ENCODE results near the gene PSMD8. TPM values are rescaled to one million over a fixed set of nuclear protein-coding genes. Genes with fewer than 3 reads are reported as not detected.

Gene PSMD8
- total RNA-seq, 1 donor from 2014 or later = 215 TPM

DNA sequence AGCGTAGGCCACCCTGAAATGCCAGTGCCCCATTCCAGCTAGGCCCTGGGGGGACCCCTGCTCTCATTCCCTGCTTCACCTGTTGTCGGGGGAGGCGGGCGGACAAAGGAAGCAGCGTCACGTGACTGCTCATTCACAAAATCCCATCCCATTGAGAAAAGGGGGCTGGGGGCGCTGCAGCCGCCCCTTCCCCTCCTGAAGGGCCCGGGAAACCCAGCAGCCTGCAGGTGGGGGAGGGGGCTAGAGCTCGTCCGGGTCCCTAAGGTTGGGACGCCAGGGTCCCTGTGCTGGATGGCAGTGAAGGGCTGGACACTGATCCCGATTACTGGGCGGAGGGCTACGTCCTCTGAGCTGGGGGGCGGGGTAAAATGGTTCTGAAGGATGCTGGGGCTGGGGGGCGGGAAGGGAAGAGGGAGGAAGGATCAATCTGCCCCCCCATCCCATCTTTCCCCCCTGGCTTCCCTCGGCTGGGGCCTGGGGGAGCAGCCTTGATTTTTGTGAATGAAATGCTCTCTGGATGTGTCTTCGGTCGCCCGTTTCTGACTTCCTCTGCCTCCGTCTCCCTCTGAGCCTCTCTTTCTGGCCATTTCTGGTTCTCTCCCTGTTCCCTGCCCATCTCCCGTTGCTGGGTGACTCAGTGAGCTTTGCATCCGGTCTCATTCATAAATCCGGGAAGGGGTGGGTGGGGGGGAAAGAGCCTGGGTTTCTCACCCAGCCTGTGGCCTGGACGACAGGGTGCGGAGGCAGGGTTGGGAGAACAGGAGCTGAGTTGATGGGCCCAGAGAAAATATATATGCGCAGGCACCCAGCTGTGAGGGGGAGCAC lies 14.9 kb downstream of the PSMD8 start:
- no peaks in the 10 kb centered on the region for H3K27me3 ChIP-seq (ENCODE audit: insufficient read depth, low read length)
- peaks cover 29% of the 10 kb centered on the region for H3K4me1 ChIP-seq (ENCODE audit: insufficient read depth, low read length)
- Mint-ChIP-seq H3K36me3 (ENCODE audit: low read depth, unreplicated experiment) (peaks cover 18% of the 10 kb centered on the region), H3K27me3 (ENCODE audit: low read depth, unreplicated experiment) (peaks cover 2% of the 10 kb centered on the region), H3K4me3 (ENCODE audit: unreplicated experiment) (peak overlapping the region; percentile 92), H3K27ac (ENCODE audit: unreplicated experiment) (peak overlapping the region; percentile 83), H3K9me3 (ENCODE audit: unreplicated experiment) (peaks cover 3% of the 10 kb centered on the region), H3K4me1 (ENCODE audit: low read depth, unreplicated experiment) (peaks cover 15% of the 10 kb centered on the region)
- peaks cover 14% of the 10 kb centered on the region for H3K36me3 ChIP-seq (ENCODE audit: insufficient read depth, low read length)
- peaks cover 24% of the 10 kb centered on the region for H3K79me2 ChIP-seq (ENCODE audit: insufficient read depth, low read length)
- FAIRE-seq (no peak), DNase-seq (ENCODE audit: low read depth) (peak; percentile 74)
- peak overlapping the region; percentile 51 for H2AFZ ChIP-seq (ENCODE audit: low read depth, low read length)
- TF ChIP-seq, protein P1, sequence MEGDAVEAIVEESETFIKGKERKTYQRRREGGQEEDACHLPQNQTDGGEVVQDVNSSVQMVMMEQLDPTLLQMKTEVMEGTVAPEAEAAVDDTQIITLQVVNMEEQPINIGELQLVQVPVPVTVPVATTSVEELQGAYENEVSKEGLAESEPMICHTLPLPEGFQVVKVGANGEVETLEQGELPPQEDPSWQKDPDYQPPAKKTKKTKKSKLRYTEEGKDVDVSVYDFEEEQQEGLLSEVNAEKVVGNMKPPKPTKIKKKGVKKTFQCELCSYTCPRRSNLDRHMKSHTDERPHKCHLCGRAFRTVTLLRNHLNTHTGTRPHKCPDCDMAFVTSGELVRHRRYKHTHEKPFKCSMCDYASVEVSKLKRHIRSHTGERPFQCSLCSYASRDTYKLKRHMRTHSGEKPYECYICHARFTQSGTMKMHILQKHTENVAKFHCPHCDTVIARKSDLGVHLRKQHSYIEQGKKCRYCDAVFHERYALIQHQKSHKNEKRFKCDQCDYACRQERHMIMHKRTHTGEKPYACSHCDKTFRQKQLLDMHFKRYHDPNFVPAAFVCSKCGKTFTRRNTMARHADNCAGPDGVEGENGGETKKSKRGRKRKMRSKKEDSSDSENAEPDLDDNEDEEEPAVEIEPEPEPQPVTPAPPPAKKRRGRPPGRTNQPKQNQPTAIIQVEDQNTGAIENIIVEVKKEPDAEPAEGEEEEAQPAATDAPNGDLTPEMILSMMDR (IDR thresholded peaks at IDR 0.05; ENCODE audit: insufficient read depth, low read depth, low read length) = no peak
- H4K20me1 ChIP-seq (ENCODE audit: insufficient read depth, low read length) = peaks cover 32% of the 10 kb centered on the region
- H3K27ac ChIP-seq (ENCODE audit: low read depth, low read length) = peak overlapping the region; percentile 84
- no peaks in the 10 kb centered on the region for H3K9me3 ChIP-seq (ENCODE audit: insufficient read depth, low read depth, low read length)
- H3K4me2 ChIP-seq (ENCODE audit: low read length) = peak overlapping the region; percentile 97
- H3K4me3 ChIP-seq (ENCODE audit: insufficient read depth, low read depth, low read length) = peak overlapping the region; percentile 89
- peak overlapping the region; percentile 90 for H3K9ac ChIP-seq (ENCODE audit: low read length)

GRCh38 chr19:38389957-38390924 lies 15.9 kb downstream of the PSMD8 start:
- Histone ChIP-seq H3K79me2 (ENCODE audit: insufficient read depth, low read length) (peaks cover 24% of the 10 kb centered on the region), H3K4me3 (ENCODE audit: insufficient read depth, low read depth, low read length) (peak overlapping the region; percentile 89), H3K27ac (ENCODE audit: low read depth, low read length) (peak overlapping the region; percentile 54), H3K27me3 (ENCODE audit: insufficient read depth, low read length) (no peaks in the 10 kb centered on the region), H4K20me1 (ENCODE audit: insufficient read depth, low read length) (peaks cover 29% of the 10 kb centered on the region), H3K4me1 (ENCODE audit: insufficient read depth, low read length) (peaks cover 29% of the 10 kb centered on the region), H2AFZ (ENCODE audit: low read depth, low read length) (peak overlapping the region; percentile 30), H3K9me3 (ENCODE audit: insufficient read depth, low read depth, low read length) (no peaks in the 10 kb centered on the region), H3K36me3 (ENCODE audit: insufficient read depth, low read length) (peaks cover 14% of the 10 kb centered on the region), H3K4me2 (ENCODE audit: low read length) (peak overlapping the region; percentile 97), H3K9ac (ENCODE audit: low read length) (peak overlapping the region; percentile 90)
- peaks cover 20% of the 10 kb centered on the region for H3K36me3 Mint-ChIP-seq (ENCODE audit: low read depth, unreplicated experiment)
- H3K27ac Mint-ChIP-seq (ENCODE audit: unreplicated experiment) = peak overlapping the region; percentile 93
- TF ChIP-seq, protein P1 (IDR thresholded peaks at IDR 0.05; ENCODE audit: insufficient read depth, low read depth, low read length) = no peak
- TF ChIP-seq EZH2 (IDR thresholded peaks at IDR 0.05; ENCODE audit: insufficient read depth, low read length) = no peak
- peak overlapping the region; percentile 92 for H3K4me3 Mint-ChIP-seq (ENCODE audit: unreplicated experiment)
- peaks cover 5% of the 10 kb centered on the region for H3K27me3 Mint-ChIP-seq (ENCODE audit: low read depth, unreplicated experiment)
- peaks cover 15% of the 10 kb centered on the region for H3K4me1 Mint-ChIP-seq (ENCODE audit: low read depth, unreplicated experiment)
- H3K9me3 Mint-ChIP-seq (ENCODE audit: unreplicated experiment) = peaks cover 3% of the 10 kb centered on the region
- FAIRE-seq = no peak
- no peak for DNase-seq (ENCODE audit: low read depth)

Data from astrocyte (in vitro differentiated cells and primary cell).